Measurements from ENCODE around the gene MICAL2. TPM values are rescaled to one million over a fixed set of nuclear protein-coding genes. Genes with fewer than 3 reads are reported as not detected.
A peak's percentile ranks its signal among the peaks of the same experiment; 100 is the strongest.

The MICAL2 gene
- total RNA-seq, 1 experiment from 2014 or later: 37.4 TPM

GRCh38 chr11:12159351-12160099 is 49.1 kb downstream of the MICAL2 start:
- no TSS peak for BruUV-seq (replicated peaks)
- ChIA-PET CTCF (no interaction called here), POLR2A (no interaction called here), RAD21 (ENCODE audit: low non-redundant PET in 1 of 2, low total read pairs in 2 of 2, uncharacterized antibody in 2 of 2, unreplicated experiment in 2 of 2) (no interaction called here)
- DNase-seq (ENCODE audit: low read depth, low spot score): no peak
- no peaks in the 10 kb centered on the region for H3K9me3 ChIP-seq (ENCODE audit: control insufficient read depth in 1 of 2, insufficient read depth in 1 of 2, low read depth in 1 of 2, low read length in 2 of 2)
- peak overlapping the region; percentile 29; the same call in 1 of the 2 replicates for H3K9ac ChIP-seq (ENCODE audit: low read length)
- H3K4me1 ChIP-seq (ENCODE audit: control insufficient read depth in 1 of 2, insufficient read depth in 2 of 2, low read length in 2 of 2): peaks cover 29 to 61% of the 10 kb centered on the region in 2 experiments
- TF ChIP-seq ZFX (IDR thresholded peaks at IDR 0.05): no peak
- peak; percentile 64 for TF ChIP-seq RAD21 (IDR thresholded peaks at IDR 0.05; ENCODE audit: low read depth)
- peak; percentile 32; the same call in 1 of the 2 replicates for TF ChIP-seq FOSL1 (IDR thresholded peaks at IDR 0.05; ENCODE audit: low read depth)
- no peak for TF ChIP-seq SIN3A (IDR thresholded peaks at IDR 0.05; ENCODE audit: low read depth)
- no peak for TF ChIP-seq POLR2AphosphoS5 (IDR thresholded peaks at IDR 0.05; ENCODE audit: low read depth, low read length)
- TF ChIP-seq JUND (IDR thresholded peaks at IDR 0.05): no peak
- TF ChIP-seq ZNF274 (IDR thresholded peaks at IDR 0.05; ENCODE audit: low read depth, low read length): no peak
- no peak for TF ChIP-seq EGR1 (IDR thresholded peaks at IDR 0.05; ENCODE audit: low read depth)
- no peak for TF ChIP-seq YY1 (IDR thresholded peaks at IDR 0.05; ENCODE audit: extremely low read depth, insufficient replicate concordance, low read depth, low read length)
- TF ChIP-seq TCF7L2 (IDR thresholded peaks at IDR 0.05; ENCODE audit: borderline replicate concordance, extremely low read depth, insufficient read depth, insufficient read length): no peak
- TF ChIP-seq EZH2 (IDR thresholded peaks at IDR 0.05): no peak
- TF ChIP-seq MAX (IDR thresholded peaks at IDR 0.05): peak; percentile 46; the same call in 1 of the 2 replicates
- TF ChIP-seq CTCF (IDR thresholded peaks at IDR 0.05 in 2 of 3, conservative IDR thresholded peaks at IDR 0.05 in 1 of 3; ENCODE audit: borderline replicate concordance in 1 of 3, insufficient read depth in 1 of 3, low read depth in 2 of 3, low read length in 2 of 3): peak in 1 of 3 experiments; percentile 33; a peak in 1 of 6 replicates
- no peak overlapping the region for H2AFZ ChIP-seq (ENCODE audit: low read depth, low read length, poor library complexity, severe bottlenecking)
- no peaks in the 10 kb centered on the region for H3K79me2 ChIP-seq (ENCODE audit: insufficient read depth, low read length)
- no peak overlapping the region for H3K4me3 ChIP-seq (replicated peaks in 1 of 2; ENCODE audit: low read depth in 1 of 2, low read length in 2 of 2)
- no peaks in the 10 kb centered on the region for H3K27me3 ChIP-seq (ENCODE audit: insufficient read depth, low read length)
- H4K20me1 ChIP-seq (ENCODE audit: insufficient read depth): no peaks in the 10 kb centered on the region
- ATAC-seq: no peak
- intact Hi-C loops (cut with micrococcal nuclease): no loop called here
- H3K27ac ChIP-seq (ENCODE audit: low read depth, low read length): no peak overlapping the region
- H3K9me2 ChIP-seq (ENCODE audit: insufficient read depth): no peaks in the 10 kb centered on the region
- H3K4me2 ChIP-seq (ENCODE audit: low read length): peak overlapping the region; percentile 32; the same call in 1 of the 2 replicates
- H3K36me3 ChIP-seq (ENCODE audit: control insufficient read depth in 1 of 2, insufficient read depth in 2 of 2, low read length in 2 of 2): no peaks in the 10 kb centered on the region; a peak in 1 of 4 replicates

All from HCT116 (cell line).